ENCODE measurements around the gene LRRC4C. TPM values are rescaled to one million over a fixed set of nuclear protein-coding genes. Genes with fewer than 3 reads are reported as not detected.

The LRRC4C gene
- total and polyA plus RNA-seq, 2 donors (not counting 1 experiment from before 2014, with no cell fraction given), result under 0.01 to 0.02 TPM

GRCh38 chr11:41286751-41287150, 172.7 kb downstream of the LRRC4C start:
- DNase-seq (ENCODE audit: low read depth in 2 of 2), result peak in 1 of 2 donors; percentile 36
- no peaks in the 10 kb centered on the region for H3K27me3 ChIP-seq (ENCODE audit: control insufficient read depth, insufficient read depth, low read length)

GRCh38 chr11:41284354-41284753, 175.1 kb downstream of the LRRC4C start:
- H3K79me2 ChIP-seq (ENCODE audit: control insufficient read depth, insufficient read depth, low read length), result no peaks in the 10 kb centered on the region
- DNase-seq (ENCODE audit: low read depth in 2 of 2), result no peak
- H4K20me1 ChIP-seq (ENCODE audit: control insufficient read depth, extremely low read depth, insufficient read depth, low read length), result no peaks in the 10 kb centered on the region
- no peaks in the 10 kb centered on the region for H3K27me3 ChIP-seq (ENCODE audit: control insufficient read depth, insufficient read depth, low read length)
- no peak overlapping the region for H2AFZ ChIP-seq (ENCODE audit: low read length)
- H3K36me3 ChIP-seq (ENCODE audit: control insufficient read depth, insufficient read depth, low read length), result no peaks in the 10 kb centered on the region
- H3K9ac ChIP-seq (ENCODE audit: insufficient read depth, low read length), result no peak overlapping the region
- no peak overlapping the region for H3K4me2 ChIP-seq (ENCODE audit: extremely low read depth, insufficient read depth, low read length)
- no peak overlapping the region for H3K27ac ChIP-seq (ENCODE audit: insufficient read depth, low read length)
- H3K4me3 ChIP-seq (replicated peaks in 1 of 4; ENCODE audit: control extremely low read depth in 1 of 4, insufficient read depth in 1 of 4, low read depth in 3 of 4, low read length in 4 of 4), result no peak overlapping the region
- H3K9me3 ChIP-seq (ENCODE audit: control insufficient read depth, insufficient read depth, low read depth, low read length), result no peaks in the 10 kb centered on the region
- TF ChIP-seq CTCF (conservative IDR thresholded peaks at IDR 0.05 in 1 of 2, IDR thresholded peaks at IDR 0.05 in 1 of 2; ENCODE audit: low read depth in 1 of 2, low read length in 2 of 2) (no peak), EZH2 (IDR thresholded peaks at IDR 0.05; ENCODE audit: low read length, missing control alignments) (no peak)
- no peaks in the 10 kb centered on the region for H3K4me1 ChIP-seq (ENCODE audit: control insufficient read depth, extremely low read depth, insufficient read depth, low read length)

More at GRCh38 chr11:41286751-41287150, 172.7 kb downstream of the LRRC4C start:
- TF ChIP-seq CTCF (conservative IDR thresholded peaks at IDR 0.05 in 1 of 2, IDR thresholded peaks at IDR 0.05 in 1 of 2; ENCODE audit: low read depth in 1 of 2, low read length in 2 of 2) (no peak), EZH2 (IDR thresholded peaks at IDR 0.05; ENCODE audit: low read length, missing control alignments) (no peak)
- Histone ChIP-seq H4K20me1 (ENCODE audit: control insufficient read depth, extremely low read depth, insufficient read depth, low read length) (no peaks in the 10 kb centered on the region), H3K9me3 (ENCODE audit: control insufficient read depth, insufficient read depth, low read depth, low read length) (no peaks in the 10 kb centered on the region), H3K27ac (ENCODE audit: insufficient read depth, low read length) (no peak overlapping the region), H3K9ac (ENCODE audit: insufficient read depth, low read length) (no peak overlapping the region), H3K79me2 (ENCODE audit: control insufficient read depth, insufficient read depth, low read length) (no peaks in the 10 kb centered on the region), H3K4me2 (ENCODE audit: extremely low read depth, insufficient read depth, low read length) (no peak overlapping the region), H3K36me3 (ENCODE audit: control insufficient read depth, insufficient read depth, low read length) (no peaks in the 10 kb centered on the region), H2AFZ (ENCODE audit: low read length) (no peak overlapping the region), H3K4me3 (replicated peaks in 1 of 4; ENCODE audit: control extremely low read depth in 1 of 4, insufficient read depth in 1 of 4, low read depth in 3 of 4, low read length in 4 of 4) (no peak overlapping the region), H3K4me1 (ENCODE audit: control insufficient read depth, extremely low read depth, insufficient read depth, low read length) (no peaks in the 10 kb centered on the region)

- no peak overlapping the region for H3K4me2 ChIP-seq (ENCODE audit: extremely low read depth, insufficient read depth, low read length)
- no peak overlapping the region for H3K9ac ChIP-seq (ENCODE audit: insufficient read depth, low read length)
Observed at GRCh38 chr11:41283191-41283930, 176.1 kb downstream of the LRRC4C start.

More at GRCh38 chr11:41283191-41283930, 176.1 kb downstream of the LRRC4C start:
- Histone ChIP-seq H2AFZ (ENCODE audit: low read length) (no peak overlapping the region), H4K20me1 (ENCODE audit: control insufficient read depth, extremely low read depth, insufficient read depth, low read length) (no peaks in the 10 kb centered on the region), H3K27me3 (ENCODE audit: control insufficient read depth, insufficient read depth, low read length) (no peaks in the 10 kb centered on the region), H3K36me3 (ENCODE audit: control insufficient read depth, insufficient read depth, low read length) (no peaks in the 10 kb centered on the region), H3K4me1 (ENCODE audit: control insufficient read depth, extremely low read depth, insufficient read depth, low read length) (no peaks in the 10 kb centered on the region), H3K79me2 (ENCODE audit: control insufficient read depth, insufficient read depth, low read length) (no peaks in the 10 kb centered on the region), H3K9me3 (ENCODE audit: control insufficient read depth, insufficient read depth, low read depth, low read length) (no peaks in the 10 kb centered on the region), H3K27ac (ENCODE audit: insufficient read depth, low read length) (no peak overlapping the region), H3K4me3 (replicated peaks in 1 of 4; ENCODE audit: control extremely low read depth in 1 of 4, insufficient read depth in 1 of 4, low read depth in 3 of 4, low read length in 4 of 4) (no peak overlapping the region)
- peak in 1 of 2 donors; percentile 42 for DNase-seq (ENCODE audit: low read depth in 2 of 2)
- no peak for TF ChIP-seq EZH2 (IDR thresholded peaks at IDR 0.05; ENCODE audit: low read length, missing control alignments)
- TF ChIP-seq CTCF (conservative IDR thresholded peaks at IDR 0.05 in 1 of 2, IDR thresholded peaks at IDR 0.05 in 1 of 2; ENCODE audit: low read depth in 1 of 2, low read length in 2 of 2), result no peak

All from fibroblast of lung (primary cell).